HG02763 (cell line): Measurements from ENCODE around the gene ST3GAL3.

ENCODE experiments used
- ATAC-seq: cut with Tn5 transposase; IDR thresholded peaks from one replicate; pipeline ENCODE4 v1.9.1; 2021; ENCODE audit warnings: mild to moderate bottlenecking, moderate library complexity; ENCODE audit not compliant: unreplicated experiment

The ST3GAL3 gene

DNA sequence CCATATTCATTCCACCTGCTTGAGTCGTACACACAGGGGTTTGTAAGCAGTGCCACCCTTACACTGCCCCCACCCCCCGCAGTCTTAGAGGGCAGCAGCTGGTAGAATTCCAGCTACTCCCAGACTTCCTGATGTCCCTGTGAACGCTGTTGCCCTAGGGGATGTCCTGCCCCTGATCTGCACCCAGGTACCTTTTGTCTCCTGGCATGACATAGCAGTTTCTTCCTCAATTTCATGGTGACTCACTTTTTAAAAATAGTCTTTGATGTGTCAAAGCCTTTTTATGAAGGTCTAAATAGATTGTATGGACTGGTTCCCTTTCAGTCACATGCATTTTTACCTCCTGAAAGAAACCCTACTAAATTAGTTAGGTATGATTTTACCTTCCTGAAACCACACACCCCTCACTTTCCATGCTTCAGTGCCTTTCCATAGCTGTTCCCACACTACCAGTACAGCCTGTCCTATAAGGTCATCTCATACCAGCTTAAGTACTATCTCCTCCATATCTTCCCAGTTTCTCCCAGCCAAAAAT lies 76.4 kb downstream of the ST3GAL3 start:
- no peak for ATAC-seq

DNA sequence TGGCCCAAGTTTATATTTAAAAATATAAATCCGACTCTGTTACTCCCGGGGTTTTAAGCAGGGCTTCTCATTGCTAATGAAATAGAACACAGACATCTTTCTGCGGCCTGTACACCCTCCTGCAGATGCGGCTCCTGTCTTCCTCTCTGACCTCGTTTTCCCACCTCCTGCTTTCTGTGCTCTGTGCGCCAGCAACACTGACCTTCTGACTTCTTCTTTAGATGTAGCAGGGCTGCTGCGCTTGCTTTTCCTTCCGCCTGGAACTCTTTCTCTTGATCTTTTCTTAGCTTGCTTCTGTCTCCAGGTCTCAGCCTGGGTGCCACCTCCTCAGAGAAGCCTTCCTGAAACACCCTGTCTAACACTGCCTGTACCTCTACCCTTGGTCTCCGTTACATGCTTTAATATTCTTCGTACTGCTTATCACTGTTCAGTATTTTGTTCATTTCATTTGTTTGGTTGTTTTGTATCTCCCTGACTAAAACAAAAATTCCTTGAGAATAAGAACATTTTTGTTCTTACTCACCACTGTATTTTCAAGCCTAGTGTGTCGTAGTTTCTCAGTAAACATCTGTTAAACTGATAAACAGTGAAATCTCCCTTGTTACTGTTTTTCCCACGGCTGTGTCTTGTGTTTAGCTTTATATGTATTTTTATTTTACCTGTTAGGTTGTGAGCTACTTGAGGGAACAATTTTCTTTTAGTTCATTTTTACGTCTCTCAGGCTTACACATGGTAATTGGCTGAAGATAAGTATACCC lies 79.0 kb downstream of the ST3GAL3 start:
- ATAC-seq = no peak

DNA sequence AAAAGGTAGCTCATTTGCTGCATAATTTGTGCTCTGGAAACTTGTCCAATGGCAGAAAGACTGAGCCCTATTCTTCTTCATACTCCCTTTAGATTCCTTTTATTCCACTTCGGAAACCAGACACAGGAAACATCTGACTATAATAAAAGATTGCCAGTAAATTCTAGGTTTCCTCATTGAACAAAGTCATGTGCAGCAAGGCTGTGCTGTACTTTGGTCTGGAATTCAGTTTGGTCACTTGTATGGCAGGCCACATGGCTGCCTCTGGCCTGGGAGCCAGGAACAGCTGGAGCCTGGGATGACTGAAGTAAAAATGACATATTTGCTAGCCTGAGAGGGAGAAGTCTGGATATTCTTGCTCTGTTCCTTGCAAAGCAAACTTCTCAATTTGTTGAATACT lies 79.6 kb downstream of the ST3GAL3 start:
- ATAC-seq = no peak

DNA sequence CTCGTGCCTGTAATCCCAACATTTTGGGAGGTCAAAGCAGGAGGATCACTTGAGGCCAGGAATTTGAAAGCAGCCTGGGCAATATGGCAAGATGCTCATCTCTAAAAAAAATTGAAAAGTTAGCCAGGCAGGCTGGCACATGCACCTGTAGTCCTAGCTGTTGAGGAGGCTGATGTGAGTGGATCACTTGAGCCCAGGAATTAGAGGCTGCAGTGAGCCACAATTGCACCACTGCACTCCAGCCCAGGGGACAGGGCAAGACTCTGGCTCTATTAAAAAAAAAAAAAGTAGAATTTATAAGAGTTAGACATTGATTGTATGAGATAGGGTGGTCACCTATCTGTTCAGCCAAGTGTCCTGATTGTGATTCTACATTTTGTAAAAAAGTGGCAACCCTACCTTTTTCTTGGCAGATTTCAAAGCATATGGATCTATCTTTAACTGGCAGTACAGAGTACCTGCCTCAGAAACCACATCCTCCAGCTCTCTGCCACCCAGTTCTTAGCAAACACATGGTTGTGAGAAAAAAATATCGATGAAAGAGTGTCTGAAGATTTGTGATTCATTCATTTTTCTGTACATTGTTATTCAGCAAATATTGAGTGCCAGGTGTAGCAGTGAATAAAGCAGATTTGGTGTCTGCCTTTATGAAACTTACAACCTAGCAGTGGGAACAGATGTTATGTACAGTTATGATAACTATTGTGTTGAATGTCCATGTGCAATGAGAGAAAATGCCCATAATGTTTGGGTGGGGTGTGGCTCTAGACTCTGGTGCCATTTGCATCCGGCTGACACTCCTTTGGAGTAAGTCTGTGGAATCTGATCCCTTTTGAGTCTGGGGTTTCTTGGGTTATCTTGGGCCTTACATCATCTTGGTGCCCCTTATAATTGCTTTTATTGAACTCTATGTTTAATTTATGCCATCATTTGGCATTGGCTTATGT lies 82.5 kb downstream of the ST3GAL3 start:
- no peak for ATAC-seq

DNA sequence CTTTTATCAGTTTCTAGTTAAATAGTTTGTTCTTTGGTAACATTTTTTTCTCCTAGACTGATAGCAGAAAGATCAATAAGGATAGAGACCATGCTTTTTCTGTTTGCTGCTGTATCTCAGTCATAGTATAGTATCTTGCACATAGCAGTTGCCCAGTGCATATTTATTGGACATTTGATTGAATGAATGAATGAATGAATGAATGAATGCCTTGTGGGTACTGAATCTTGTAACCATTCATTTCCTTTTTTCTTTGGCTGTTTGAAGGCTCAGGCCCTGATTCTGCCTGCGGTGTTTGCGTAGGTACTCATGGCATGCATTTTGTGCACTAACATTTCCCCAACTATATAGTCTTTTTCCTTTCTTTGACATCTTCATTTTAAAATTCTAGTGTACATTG lies 83.9 kb downstream of the ST3GAL3 start:
- ATAC-seq = no peak

DNA sequence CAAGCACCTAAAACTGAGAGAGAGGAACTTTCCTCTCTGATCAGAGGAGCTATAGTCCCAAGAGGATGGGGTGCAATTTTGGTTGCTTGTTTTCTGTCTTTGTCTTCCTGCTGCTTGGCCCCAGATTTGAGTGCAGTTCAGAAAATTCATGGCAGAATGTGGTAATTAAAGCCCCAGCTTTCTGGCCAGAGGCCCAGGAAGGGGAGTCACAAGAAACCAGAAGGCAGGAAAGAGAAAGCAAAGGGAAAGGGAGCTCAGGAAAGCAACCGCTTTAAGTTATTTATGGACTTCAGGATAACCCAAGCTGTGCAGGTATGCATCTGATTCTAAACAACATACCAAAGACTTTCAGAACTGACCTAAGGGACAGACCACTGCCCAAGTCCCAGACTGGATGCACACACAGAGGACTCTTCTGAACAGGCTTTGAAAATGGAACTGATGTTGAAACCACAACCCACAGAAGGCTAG lies 88.8 kb downstream of the ST3GAL3 start:
- ATAC-seq = no peak

DNA sequence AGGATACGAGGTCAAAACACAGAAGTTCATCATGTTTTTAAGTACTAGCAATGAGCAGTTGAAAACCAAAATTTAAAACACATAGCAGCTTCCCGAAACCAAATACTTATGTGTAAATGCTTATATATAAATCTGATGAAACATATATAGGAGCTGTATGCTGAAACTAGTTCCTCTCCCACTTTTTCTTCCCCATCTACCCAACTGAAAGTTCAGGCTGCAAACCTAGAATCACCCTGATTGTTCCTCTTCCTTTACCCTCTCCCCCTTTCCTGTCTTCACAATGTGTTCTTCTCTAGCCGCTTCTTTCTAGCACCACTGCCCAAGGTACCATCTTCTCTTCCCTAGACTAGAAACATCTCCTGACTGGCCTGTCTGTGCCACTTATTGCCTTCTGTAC lies 90.6 kb downstream of the ST3GAL3 start:
- no peak for ATAC-seq

DNA sequence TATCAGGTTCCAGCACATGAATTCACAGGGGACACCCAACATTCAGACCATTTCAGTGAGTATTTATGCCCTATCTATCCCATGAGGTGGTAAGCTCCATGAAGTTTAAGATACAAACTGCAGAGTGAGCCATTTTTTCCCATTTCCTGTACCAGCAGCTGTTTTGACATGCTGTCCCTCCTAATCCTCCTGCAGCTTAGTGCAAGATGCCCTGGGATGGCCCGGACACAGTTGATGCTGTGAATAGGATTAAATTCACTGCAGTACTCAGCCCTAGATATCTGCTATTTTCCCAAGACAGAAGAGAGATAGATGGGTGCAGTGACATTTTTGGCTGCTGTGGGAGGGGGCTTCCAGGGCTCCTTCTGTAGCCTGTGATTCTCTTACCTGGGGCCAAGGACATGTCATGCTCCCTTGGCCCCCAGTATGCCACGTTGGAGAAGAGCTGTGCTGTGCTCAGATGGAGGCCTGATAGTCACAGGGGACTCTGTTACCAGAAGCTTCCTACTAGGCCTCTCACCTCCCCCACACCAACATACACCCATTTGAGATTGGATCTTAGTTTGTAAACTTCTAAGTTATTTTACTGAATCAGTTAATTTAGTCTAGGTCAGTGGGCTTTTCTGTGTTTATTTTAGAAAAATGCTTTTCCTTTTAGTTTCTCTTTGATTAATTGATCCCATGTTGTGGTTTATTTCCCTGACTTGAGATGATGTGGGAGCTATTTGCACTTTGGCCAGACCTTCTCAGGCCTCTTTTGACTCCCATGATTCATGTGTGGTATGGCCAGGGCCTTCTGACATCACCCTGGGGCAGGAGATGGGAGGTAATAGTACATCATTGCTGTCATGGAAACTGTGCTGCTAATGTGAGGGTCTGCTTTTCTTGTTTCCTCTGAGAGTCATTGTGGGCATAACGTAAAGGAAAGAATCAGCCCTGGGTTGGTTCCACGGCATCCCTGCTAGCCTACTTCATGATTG lies 92.6 kb downstream of the ST3GAL3 start:
- no peak for ATAC-seq

DNA sequence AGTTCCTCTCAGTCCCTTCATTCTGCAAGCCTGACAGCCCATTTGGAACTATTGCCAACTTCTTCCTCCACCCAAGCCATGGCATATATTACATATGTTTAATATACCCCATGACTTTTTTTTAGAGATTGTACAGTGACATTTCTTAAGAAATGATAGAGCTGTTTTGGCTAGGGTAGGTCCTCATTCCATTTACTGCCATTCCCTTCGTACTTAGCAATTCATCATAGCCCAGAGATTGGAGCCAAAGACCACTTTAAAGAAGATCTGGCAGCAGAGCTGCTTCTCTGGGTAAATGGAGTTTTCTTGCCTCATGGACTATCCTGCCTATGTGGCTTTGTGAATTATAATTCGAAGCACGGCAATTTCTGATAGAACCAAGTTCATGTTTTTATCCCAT lies 93.4 kb downstream of the ST3GAL3 start:
- no peak for ATAC-seq

DNA sequence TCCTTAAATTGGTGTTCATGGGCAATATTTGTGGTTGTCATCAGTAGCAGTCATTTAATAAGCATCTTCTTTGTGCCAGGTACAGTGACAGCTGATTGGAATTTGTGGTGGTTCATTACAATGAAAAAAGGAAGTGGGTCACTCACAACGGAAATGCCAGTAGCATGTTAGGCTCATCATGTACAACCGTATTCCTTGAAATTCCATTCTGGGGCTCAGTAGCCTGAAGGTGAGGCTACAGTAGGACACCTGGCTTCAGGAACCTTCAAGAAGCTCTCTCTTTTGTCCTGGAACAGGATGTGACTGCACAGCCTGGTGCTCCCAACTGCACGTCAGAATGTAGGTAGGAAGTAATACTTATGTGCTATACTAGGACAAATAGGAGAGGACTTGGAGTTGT lies 93.9 kb downstream of the ST3GAL3 start:
- ATAC-seq = no peak

DNA sequence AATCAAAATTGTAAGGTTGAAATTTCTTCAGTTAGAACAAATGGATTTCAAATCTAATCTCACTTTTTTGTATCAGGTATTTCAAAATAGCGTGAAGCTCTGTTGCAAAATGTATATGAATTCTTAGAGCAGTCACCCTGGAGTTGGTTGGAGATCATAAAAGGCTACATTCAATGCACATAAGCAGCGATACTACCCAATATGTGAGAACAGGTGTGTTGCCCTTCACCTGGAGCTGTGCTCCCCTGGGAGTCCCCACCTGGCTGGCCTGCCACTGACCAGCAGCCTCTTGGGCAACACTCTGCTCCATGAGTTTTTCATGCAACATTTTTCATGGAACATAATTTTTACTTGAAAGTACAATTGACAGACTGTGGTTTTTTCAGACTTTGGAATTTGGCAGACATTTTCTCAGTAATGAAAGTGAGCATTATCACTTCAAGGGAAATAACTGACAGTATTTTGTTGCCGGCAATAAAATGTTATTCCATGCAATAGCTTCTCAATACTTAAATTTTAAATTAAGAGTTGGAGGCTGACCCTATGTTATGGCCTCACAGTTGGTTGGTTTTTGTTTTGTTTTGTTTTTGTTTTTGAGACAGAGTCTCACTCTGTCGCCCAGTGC lies 95.1 kb downstream of the ST3GAL3 start:
- no peak for ATAC-seq

DNA sequence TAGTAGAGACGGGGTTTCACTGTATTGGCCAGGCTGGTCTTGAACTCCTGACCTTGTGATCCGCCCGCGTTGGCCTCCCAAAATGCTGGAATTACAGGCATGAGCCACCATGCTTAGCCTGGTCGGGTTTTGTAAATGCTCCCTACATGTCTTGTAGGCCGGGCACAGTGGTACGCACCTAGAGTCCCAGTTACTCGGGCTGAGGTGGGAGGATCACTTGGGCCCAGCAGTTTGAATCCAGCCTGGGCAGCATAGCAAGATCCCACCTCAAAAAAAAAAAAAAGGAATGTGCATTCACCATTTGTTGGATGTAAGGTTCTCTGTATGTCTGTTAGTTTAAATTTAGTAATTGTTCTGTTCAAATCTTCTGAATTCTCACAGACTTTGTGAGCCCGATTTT lies 95.8 kb downstream of the ST3GAL3 start:
- no peak for ATAC-seq

DNA sequence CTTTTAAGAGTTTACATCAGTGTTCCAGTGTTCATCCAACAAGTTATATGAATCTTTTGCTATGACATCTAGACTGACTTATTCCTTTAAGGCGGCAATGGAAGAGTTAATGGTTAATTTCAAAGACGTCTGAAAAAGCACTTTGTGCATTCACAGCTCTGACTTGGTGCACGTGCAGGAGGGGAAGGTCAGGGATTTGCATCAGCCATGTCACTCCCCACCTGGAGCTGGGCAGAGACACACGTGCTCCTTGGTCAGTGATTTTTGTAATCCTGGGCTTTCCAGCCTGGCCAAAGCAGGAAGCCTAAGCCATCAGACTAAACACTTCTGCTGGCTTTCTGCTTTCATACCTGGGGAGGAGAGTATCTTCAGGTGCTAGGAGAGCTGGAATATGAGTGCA lies 96.3 kb downstream of the ST3GAL3 start:
- ATAC-seq = no peak

DNA sequence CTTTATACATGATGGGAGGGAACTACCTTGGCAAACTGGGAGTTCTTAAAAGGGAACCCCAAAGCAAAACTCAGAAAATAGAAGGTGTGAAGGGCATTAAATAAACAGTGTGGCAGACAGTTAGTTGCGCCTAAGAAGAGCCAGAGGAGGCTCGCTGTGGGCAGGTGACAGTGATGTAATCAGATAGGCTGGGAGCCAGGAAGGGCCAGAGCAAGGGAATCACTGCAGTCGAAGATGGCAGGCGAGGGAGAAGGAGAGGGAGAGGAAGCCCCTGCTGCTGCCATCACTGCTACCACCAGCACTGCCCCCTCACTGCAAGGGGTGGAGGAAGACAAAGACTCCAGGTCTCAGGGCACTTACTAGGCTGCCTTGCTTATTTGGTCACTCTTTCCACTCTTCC lies 97.2 kb downstream of the ST3GAL3 start:
- ATAC-seq = no peak

DNA sequence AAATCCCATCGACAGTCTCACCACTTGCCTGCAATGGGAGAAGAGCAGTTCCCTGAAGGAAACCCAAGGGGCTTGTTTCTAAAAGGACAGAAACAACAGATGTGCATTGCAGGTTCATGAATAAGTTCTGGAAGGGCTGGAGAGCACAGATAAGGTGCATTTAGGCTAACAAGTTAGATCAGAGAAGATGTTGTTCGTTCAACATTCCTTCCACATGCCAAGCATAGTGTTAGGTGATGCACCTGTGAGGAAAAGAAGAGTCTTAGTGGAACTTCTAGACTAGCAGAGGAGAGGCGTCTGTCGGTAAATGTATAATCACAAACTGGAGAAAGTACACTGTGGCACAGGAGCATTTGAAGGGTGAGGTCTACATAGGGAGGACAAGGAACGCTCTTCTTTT lies 98.0 kb downstream of the ST3GAL3 start:
- no peak for ATAC-seq

DNA sequence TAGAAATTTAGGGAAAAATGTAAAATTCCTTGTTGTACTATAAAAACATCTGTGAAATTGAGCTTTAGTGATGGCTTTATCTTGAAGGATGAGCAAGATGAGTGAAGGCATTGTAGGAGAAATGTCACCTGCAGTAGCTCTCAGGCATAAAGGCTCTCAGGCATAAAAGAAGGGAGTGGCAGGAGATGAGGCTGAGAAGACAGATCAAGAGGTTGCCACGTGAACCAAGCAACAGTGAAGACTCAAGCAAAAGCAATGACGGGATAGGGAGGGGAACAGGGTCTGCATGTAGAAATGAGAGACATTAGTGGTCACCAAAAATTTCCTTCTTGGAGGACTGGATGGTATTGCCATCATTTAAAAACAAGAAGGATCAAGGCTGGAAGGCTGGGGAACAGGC lies 98.8 kb downstream of the ST3GAL3 start:
- no peak for ATAC-seq

DNA sequence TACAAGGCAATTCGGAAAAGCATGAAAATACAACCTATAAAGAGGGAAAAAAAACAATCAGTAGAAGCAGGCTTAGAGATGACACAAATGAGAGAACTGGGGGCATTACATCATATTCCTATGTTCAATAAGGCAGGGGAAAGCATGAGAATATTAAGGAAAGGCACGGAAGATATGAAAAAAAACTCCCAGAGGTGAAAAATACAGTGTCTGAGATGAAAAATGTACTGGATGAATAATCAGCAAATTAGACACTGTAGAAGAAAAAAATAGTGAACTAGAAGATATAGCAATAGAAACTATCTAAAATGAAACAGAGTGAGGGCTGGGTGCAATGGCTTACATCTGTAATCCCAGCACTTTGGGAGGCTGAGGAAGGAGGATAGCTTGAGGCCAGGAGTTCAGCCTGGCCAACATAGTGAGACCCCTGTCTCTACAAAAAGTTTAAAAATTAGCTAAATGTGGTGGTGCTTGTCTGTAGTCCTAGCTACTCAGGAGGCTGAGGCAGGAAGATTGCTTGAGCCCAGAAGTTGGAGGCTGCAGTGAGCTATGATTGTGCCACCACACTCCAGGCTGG lies 101.8 kb downstream of the ST3GAL3 start:
- no peak for ATAC-seq

DNA sequence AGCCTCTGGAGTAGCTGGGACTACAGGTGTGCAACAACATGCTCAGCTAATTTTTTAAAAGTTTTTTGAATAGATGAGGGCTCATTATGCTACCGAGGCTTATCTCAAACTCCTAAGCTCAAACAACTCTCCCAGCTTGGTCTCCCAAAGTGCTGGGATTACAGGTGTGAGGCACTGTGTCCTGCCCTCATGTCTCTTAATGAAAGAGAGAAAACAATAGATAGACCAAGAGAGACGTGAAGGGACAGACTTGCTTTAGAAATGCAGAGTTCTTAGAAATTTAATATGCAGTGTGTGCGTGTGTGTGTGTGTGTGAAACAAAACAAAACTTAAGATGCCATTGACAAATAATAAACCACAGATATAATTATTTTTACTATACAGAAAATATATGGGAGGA lies 105.2 kb downstream of the ST3GAL3 start:
- no peak for ATAC-seq

DNA sequence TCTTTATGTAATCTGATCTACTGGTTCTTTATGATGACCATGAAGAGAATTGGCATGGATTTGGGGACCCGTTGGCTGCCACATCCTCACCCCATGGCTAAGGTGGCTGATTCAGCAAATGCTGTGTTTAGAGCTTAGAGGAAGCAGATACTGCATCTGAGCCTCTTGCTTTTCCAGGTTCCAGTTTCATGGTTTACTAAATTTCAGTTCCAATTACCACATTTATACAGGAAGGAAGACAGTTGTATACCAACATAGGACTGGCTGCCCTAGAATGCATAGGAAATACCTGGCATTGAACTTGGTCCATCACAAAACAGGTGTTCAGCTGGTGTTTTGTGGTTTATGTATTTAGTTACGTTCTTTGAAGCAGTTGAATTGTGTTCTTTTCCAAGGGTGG lies 107.1 kb downstream of the ST3GAL3 start:
- no peak for ATAC-seq
